Measurements from ENCODE around the gene SORBS2. TPM values are rescaled to one million over a fixed set of nuclear protein-coding genes. Genes with fewer than 3 reads are reported as not detected.

The SORBS2 gene
- total RNA-seq, 1 experiment from 2014 or later: 8.4 TPM

GRCh38 chr4:185786422-185786821 is 25.6 kb downstream of the SORBS2 start:
- Histone ChIP-seq H3K27ac (ENCODE audit: low read length) (no peak overlapping the region), H3K4me3 (ENCODE audit: low read depth in 2 of 2, low read length in 2 of 2) (no peak overlapping the region), H3K27me3 (ENCODE audit: control insufficient read depth, insufficient read depth, low read length) (no peaks in the 10 kb centered on the region), H3K36me3 (ENCODE audit: control insufficient read depth, insufficient read depth, low read length) (no peaks in the 10 kb centered on the region), H3K4me1 (ENCODE audit: control insufficient read depth, insufficient read depth, low read length) (no peaks in the 10 kb centered on the region), H3K9me3 (ENCODE audit: control insufficient read depth, insufficient read depth, low read depth, low read length) (no peaks in the 10 kb centered on the region)
- in situ Hi-C loops (cut with HindIII; ENCODE audit: low pct_unique_long_range_greater_than_20kb, low sequenced_read_pairs): no loop called here
- ChIA-PET CTCF (no interaction called here), POLR2A (no interaction called here)
- TF ChIP-seq CTCF (IDR thresholded peaks at IDR 0.05): no peak
- no peak for TF ChIP-seq REST (IDR thresholded peaks at IDR 0.05; ENCODE audit: insufficient read depth in 1 of 2, low read depth in 2 of 2, low read length in 1 of 2)
- no peak for TF ChIP-seq TCF7L2 (IDR thresholded peaks at IDR 0.05; ENCODE audit: low read depth, low read length)
- TF ChIP-seq SIN3A (IDR thresholded peaks at IDR 0.05; ENCODE audit: borderline replicate concordance, insufficient read depth, low read depth, low read length): no peak
- no peak for TF ChIP-seq POLR2AphosphoS5 (IDR thresholded peaks at IDR 0.05; ENCODE audit: low read depth, low read length)
- intact Hi-C loops (cut with micrococcal nuclease; ENCODE audit: unreplicated experiment): no loop called here
- no peak for DNase-seq (ENCODE audit: low read depth, low spot score)
- no TSS peak for BruUV-seq (replicated peaks)
- no peak for ATAC-seq

GRCh38 chr4:185783574-185783973 is 28.4 kb downstream of the SORBS2 start:
- intact Hi-C loops (cut with micrococcal nuclease; ENCODE audit: unreplicated experiment): no loop called here
- CTCF ChIA-PET: no interaction called here
- H3K36me3 ChIP-seq (ENCODE audit: control insufficient read depth, insufficient read depth, low read length): no peaks in the 10 kb centered on the region
- no peak for ATAC-seq
- no peak overlapping the region for H3K27ac ChIP-seq (ENCODE audit: low read length)
- no peaks in the 10 kb centered on the region for H3K9me3 ChIP-seq (ENCODE audit: control insufficient read depth, insufficient read depth, low read depth, low read length)
- BruUV-seq (replicated peaks): no TSS peak
- no peaks in the 10 kb centered on the region for H3K27me3 ChIP-seq (ENCODE audit: control insufficient read depth, insufficient read depth, low read length)
- POLR2A ChIA-PET: no interaction called here
- in situ Hi-C loops (cut with HindIII; ENCODE audit: low pct_unique_long_range_greater_than_20kb, low sequenced_read_pairs): no loop called here
- H3K4me1 ChIP-seq (ENCODE audit: control insufficient read depth, insufficient read depth, low read length): no peaks in the 10 kb centered on the region
- no peak for DNase-seq (ENCODE audit: low read depth, low spot score)
- H3K4me3 ChIP-seq (ENCODE audit: low read depth in 2 of 2, low read length in 2 of 2): no peak overlapping the region
- no peak for TF ChIP-seq CTCF (IDR thresholded peaks at IDR 0.05)
- TF ChIP-seq REST (IDR thresholded peaks at IDR 0.05; ENCODE audit: insufficient read depth in 1 of 2, low read depth in 2 of 2, low read length in 1 of 2): no peak
- TF ChIP-seq SIN3A (IDR thresholded peaks at IDR 0.05; ENCODE audit: borderline replicate concordance, insufficient read depth, low read depth, low read length): no peak
- TF ChIP-seq TCF7L2 (IDR thresholded peaks at IDR 0.05; ENCODE audit: low read depth, low read length): no peak
- no peak for TF ChIP-seq POLR2AphosphoS5 (IDR thresholded peaks at IDR 0.05; ENCODE audit: low read depth, low read length)
